Peyer's patch (tissue), 4 donors: ENCODE data around the gene ZNF672. TPM values are rescaled to one million over a fixed set of nuclear protein-coding genes. Genes with fewer than 3 reads are reported as not detected.

ENCODE experiments used
- DNase-seq, 3 donors: peaks; one replicate each; pipeline ENCODE4 v3.0.0-alpha.2; 2017 to 2019
- H3K27ac ChIP-seq, 4 donors: fragments of 200-600 bp; sonication (generic); one replicate each; pipeline ENCODE4 v1.5.1; 2016 to 2019
- H3K27me3 ChIP-seq, 2 donors: fragments of 200-600 bp; sonication (generic); one replicate each; pipeline ENCODE4 v1.5.1; 2019
- H3K36me3 ChIP-seq, 3 donors: fragments of 200-600 bp; sonication (generic); one replicate each; pipeline ENCODE4 v1.5.1; 2016 to 2019
- H3K4me1 ChIP-seq, 4 donors: fragments of 200-600 bp; sonication (generic); one replicate each; pipeline ENCODE4 v1.5.1; 2016 to 2019
- H3K4me3 ChIP-seq, 4 donors: fragments of 200-600 bp; sonication (generic); 1 replicate in 3 of 4; 2 replicates in 1 of 4; pipeline ENCODE4 v1.5.1; 2016 to 2019; ENCODE audit warnings: mild to moderate bottlenecking in 1 of 4
- H3K9me3 ChIP-seq, 4 donors: fragments of 200-600 bp; sonication (generic); one replicate each; pipeline ENCODE4 v1.5.1; 2016 to 2019; ENCODE audit warnings: mild to moderate bottlenecking in 1 of 4
- CTCF ChIP-seq, 6 experiments: fragments of 450-650 bp in 4 of 6; fragments of 200-600 bp in 2 of 6; sonication (generic) in 1 of 6; IDR thresholded peaks; one replicate each; pipeline ENCODE4 v1.5.1; 2017 to 2019; ENCODE audit warnings: antibody characterized with exemption in 6 of 6, mild to moderate bottlenecking in 3 of 6, moderate library complexity in 1 of 6
- POLR2A ChIP-seq, 2 donors: fragments of 450-650 bp; IDR thresholded peaks; one replicate each; pipeline ENCODE4 v1.5.1; 2017; ENCODE audit warnings: antibody characterized with exemption in 2 of 2, mild to moderate bottlenecking in 2 of 2, moderate library complexity in 2 of 2
- total RNA-seq, 4 donors: library from RNA; depleted of rRNA; stranded (reverse); fragments of >200 nt; gene quantifications; one replicate each; pipeline ENCODE4 v1.1.0, GENCODE V29; 2016

Gene ZNF672
- total RNA-seq, 4 donors from 2014 or later = 48.4 to 64.4 (median 60.5) TPM

GRCh38 chr1:248840946-248841345 is 2.9 kb downstream of the ZNF672 start:
- Histone ChIP-seq H3K4me3 (no peak overlapping the region), H3K4me1 (peaks cover 0 to 24% (median 14%) of the 10 kb centered on the region in 4 donors), H3K9me3 (no peaks in the 10 kb centered on the region), H3K27me3 (no peaks in the 10 kb centered on the region), H3K27ac (no peak overlapping the region), H3K36me3 (peaks cover 0 to 18% (median 0%) of the 10 kb centered on the region in 3 donors)
- peak in 1 of 3 donors; percentile 1 for DNase-seq
- no peak for TF ChIP-seq POLR2A (IDR thresholded peaks at IDR 0.05)
- TF ChIP-seq CTCF (IDR thresholded peaks at IDR 0.05) = no peak

GRCh38 chr1:248841702-248842395 is 3.8 kb downstream of the ZNF672 start:
- TF ChIP-seq CTCF (IDR thresholded peaks at IDR 0.05) = peak in 5 of 6 experiments; percentile 1 to 55 (median 44)
- no peak for TF ChIP-seq POLR2A (IDR thresholded peaks at IDR 0.05)
- peaks cover 0 to 27% (median 0%) of the 10 kb centered on the region in 3 donors for H3K36me3 ChIP-seq
- no peaks in the 10 kb centered on the region for H3K9me3 ChIP-seq
- H3K4me1 ChIP-seq = peaks cover 0 to 24% (median 14%) of the 10 kb centered on the region in 4 donors
- DNase-seq = peak in 1 of 3 donors; percentile 66
- no peak overlapping the region for H3K27ac ChIP-seq
- no peak overlapping the region for H3K4me3 ChIP-seq
- H3K27me3 ChIP-seq = no peaks in the 10 kb centered on the region

GRCh38 chr1:248842781-248843331 is 4.8 kb downstream of the ZNF672 start:
- Histone ChIP-seq H3K36me3 (peaks cover 0 to 37% (median 0%) of the 10 kb centered on the region in 3 donors), H3K27ac (no peak overlapping the region), H3K9me3 (no peaks in the 10 kb centered on the region), H3K27me3 (no peaks in the 10 kb centered on the region), H3K4me3 (no peak overlapping the region), H3K4me1 (peaks cover 0 to 20% (median 9%) of the 10 kb centered on the region in 4 donors)
- TF ChIP-seq POLR2A (IDR thresholded peaks at IDR 0.05) (no peak), CTCF (IDR thresholded peaks at IDR 0.05) (no peak)
- peak in 1 of 3 donors; percentile 43 for DNase-seq

- H3K36me3 ChIP-seq = peaks cover 0 to 46% (median 0%) of the 10 kb centered on the region in 3 donors
- TF ChIP-seq POLR2A (IDR thresholded peaks at IDR 0.05) = no peak
- no peak for TF ChIP-seq CTCF (IDR thresholded peaks at IDR 0.05)
- peaks cover 0 to 20% (median 9%) of the 10 kb centered on the region in 4 donors for H3K4me1 ChIP-seq
- no peaks in the 10 kb centered on the region for H3K27me3 ChIP-seq
- H3K27ac ChIP-seq = no peak overlapping the region
- H3K9me3 ChIP-seq = no peaks in the 10 kb centered on the region
- peak in 1 of 3 donors; percentile 1 for DNase-seq
- no peak overlapping the region for H3K4me3 ChIP-seq
These were observed 5.7 kb downstream of the ZNF672 start for GRCh38 chr1:248843687-248844086.

GRCh38 chr1:248844526-248844925 is 6.5 kb downstream of the ZNF672 start:
- H3K9me3 ChIP-seq = no peaks in the 10 kb centered on the region
- no peak overlapping the region for H3K27ac ChIP-seq
- peaks cover 0 to 17% (median 6%) of the 10 kb centered on the region in 4 donors for H3K4me1 ChIP-seq
- H3K4me3 ChIP-seq = no peak overlapping the region
- no peaks in the 10 kb centered on the region for H3K27me3 ChIP-seq
- peaks cover 0 to 54% (median 0%) of the 10 kb centered on the region in 3 donors for H3K36me3 ChIP-seq
- TF ChIP-seq CTCF (IDR thresholded peaks at IDR 0.05) (no peak), POLR2A (IDR thresholded peaks at IDR 0.05) (no peak)
- peak in 1 of 3 donors; percentile 22 for DNase-seq
